Mononuclear cell (primary cell): Measurements from ENCODE around the gene ADORA3. TPM values are rescaled to one million over a fixed set of nuclear protein-coding genes. Genes with fewer than 3 reads are reported as not detected.
A peak's percentile ranks its signal among the peaks of the same experiment; 100 is the strongest.

Experiments
- H3K27me3 ChIP-seq: 2 replicates; pipeline ENCODE4 v1.6.0; 2011; ENCODE audit warnings: low read length, control low read depth; ENCODE audit not compliant: insufficient read depth
- H3K4me1 ChIP-seq: 2 replicates; pipeline ENCODE4 v1.5.1; 2011; ENCODE audit warnings: mild to moderate bottlenecking, low read length, control low read depth; ENCODE audit not compliant: insufficient read depth
- H3K4me3 ChIP-seq: 2 replicates; pipeline ENCODE4 v1.5.1; 2011; ENCODE audit warnings: mild to moderate bottlenecking, low read length, moderate library complexity
- H3K9me3 ChIP-seq: 2 replicates; pipeline ENCODE4 v1.5.1; 2011; ENCODE audit warnings: low read depth, mild to moderate bottlenecking, control low read depth, low read length
- total RNA-seq: library from RNA; depleted of rRNA; stranded (reverse); fragments of >200 nt; gene quantifications from one replicate; pipeline ENCODE4 v1.2.3, GENCODE V29; 2012

ADORA3 gene
- total RNA-seq, 1 donor = not detected

GRCh38 chr1:111452581-111452980 lies 50.9 kb downstream of the ADORA3 start:
- Histone ChIP-seq H3K4me3 (no peak overlapping the region), H3K27me3 (no peaks in the 10 kb centered on the region), H3K4me1 (peaks cover 46% of the 10 kb centered on the region), H3K9me3 (no peaks in the 10 kb centered on the region)

- H3K4me1 ChIP-seq = peaks cover 52% of the 10 kb centered on the region
- H3K27me3 ChIP-seq = no peaks in the 10 kb centered on the region
- H3K4me3 ChIP-seq = peak overlapping the region; percentile 97
- H3K9me3 ChIP-seq = no peaks in the 10 kb centered on the region
Observed at GRCh38 chr1:111450185-111450584, 53.2 kb downstream of the ADORA3 start.

- peak overlapping the region; percentile 97 for H3K4me3 ChIP-seq
- peaks cover 52% of the 10 kb centered on the region for H3K4me1 ChIP-seq
- no peaks in the 10 kb centered on the region for H3K27me3 ChIP-seq
- H3K9me3 ChIP-seq = no peaks in the 10 kb centered on the region
Observed at GRCh38 chr1:111449703-111450017, 53.8 kb downstream of the ADORA3 start.

Other genes with a start within 250 kb of the ADORA3 start
- gene CHIA, start 212.8 kb downstream of the ADORA3 start, total RNA-seq = under 0.01 TPM
- 3.7 TPM for gene OVGP1, start 75.9 kb downstream of the ADORA3 start, total RNA-seq
- 8.6 TPM for gene WDR77, start 54.4 kb downstream of the ADORA3 start, total RNA-seq
- 177 TPM for gene ATP5PB, start 54.2 kb downstream of the ADORA3 start, total RNA-seq
- gene C1orf162, start 29.6 kb downstream of the ADORA3 start, total RNA-seq = 34.4 TPM
- not detected for gene TMIGD3, start within 50 bp of the ADORA3 start, total RNA-seq
- gene RAP1A, start 116.2 kb upstream of the ADORA3 start, total RNA-seq = 45.2 TPM
- gene INKA2, start 235.8 kb upstream of the ADORA3 start, total RNA-seq = 1.2 TPM